LNCaP clone FGC (cell line): ENCODE results near the gene ZNF275.

Experiments used
- DNase-seq: peaks from one replicate; pipeline ENCODE4 v3.0.0-alpha.2; 2011; ENCODE audit warnings: low read depth
- H3K4me3 ChIP-seq: 2 replicates; pipeline ENCODE4 v1.5.1; 2011; ENCODE audit warnings: mild to moderate bottlenecking, low read depth, low read length, control low read depth
- CTCF ChIP-seq: IDR thresholded peaks from 2 replicates; pipeline ENCODE4 v1.5.1; 2012; ENCODE audit warnings: mild to moderate bottlenecking; ENCODE audit not compliant: control insufficient read depth, insufficient read depth; ENCODE audit errors: extremely low read depth

Gene ZNF275

GRCh38 chrX:153303276-153304262, 30.4 kb upstream of the ZNF275 start:
- no peak for DNase-seq
- H3K4me3 ChIP-seq: no peak overlapping the region
- TF ChIP-seq CTCF: no peak

GRCh38 chrX:153304988-153305736, 28.8 kb upstream of the ZNF275 start:
- no peak for DNase-seq
- no peak for TF ChIP-seq CTCF
- H3K4me3 ChIP-seq: no peak overlapping the region

- no peak overlapping the region for H3K4me3 ChIP-seq
- no peak for DNase-seq
- no peak for TF ChIP-seq CTCF
Observed at GRCh38 chrX:153305972-153306371, 28.0 kb upstream of the ZNF275 start.

GRCh38 chrX:153306527-153307115, 27.3 kb upstream of the ZNF275 start:
- no peak for TF ChIP-seq CTCF
- H3K4me3 ChIP-seq: no peak overlapping the region
- DNase-seq: no peak

- H3K4me3 ChIP-seq: no peak overlapping the region
- no peak for DNase-seq
- TF ChIP-seq CTCF: no peak
Observed at GRCh38 chrX:153307276-153308178, 26.4 kb upstream of the ZNF275 start.

- DNase-seq: no peak
- TF ChIP-seq CTCF: no peak
- no peak overlapping the region for H3K4me3 ChIP-seq
Observed at GRCh38 chrX:153310901-153311300, 23.1 kb upstream of the ZNF275 start.
